GM12891 (cell line): ENCODE data around the gene TRAPPC12.

Experiments used
- POLR2A ChIP-seq: IDR thresholded peaks from 2 replicates; pipeline ENCODE4 v1.6.1; 2011; ENCODE audit warnings: low read depth, low read length, control low read depth
- POLR2AphosphoS5 ChIP-seq: IDR thresholded peaks from 2 replicates; pipeline ENCODE4 v1.6.1; 2011; ENCODE audit warnings: low read depth, low read length, control low read depth

DNA sequence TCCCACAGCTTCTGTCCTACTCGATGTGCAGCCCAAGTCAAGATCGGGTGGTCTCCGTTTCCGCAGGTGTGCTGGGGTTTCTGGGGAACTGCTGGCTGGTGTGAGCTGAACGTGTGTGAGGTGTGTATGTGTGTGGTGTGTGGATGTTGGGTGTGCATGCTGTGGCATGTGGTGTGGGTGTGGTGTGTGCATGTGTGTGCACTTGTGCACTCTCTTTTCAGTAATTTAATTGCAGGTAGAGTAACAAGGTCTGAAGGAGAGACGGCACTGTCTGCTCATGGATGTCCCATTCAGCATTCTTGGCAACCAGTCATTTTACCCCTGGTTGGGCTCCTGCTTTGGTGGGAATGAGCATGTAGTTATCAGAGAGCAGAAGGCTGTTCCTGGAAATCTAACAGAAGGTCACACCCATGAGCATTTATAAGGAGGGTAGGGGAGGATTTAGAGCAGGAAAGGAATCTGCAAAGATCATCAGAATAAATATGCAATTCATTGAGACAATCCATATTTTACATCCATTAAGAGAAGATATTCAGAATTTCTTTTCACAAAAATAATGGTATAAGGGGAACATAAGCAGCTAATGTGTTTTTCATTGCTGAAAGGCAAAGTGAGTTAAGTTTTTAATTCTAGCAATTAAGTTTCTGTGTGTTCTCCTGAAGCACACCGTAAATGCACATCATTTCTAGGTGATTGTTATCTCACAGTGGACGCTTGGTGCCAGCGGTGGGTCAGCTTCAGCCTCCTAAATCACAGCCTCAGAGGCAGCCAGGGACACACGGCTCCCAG, 79.1 kb downstream of the TRAPPC12 start:
- TF ChIP-seq POLR2A (no peak), POLR2AphosphoS5 (no peak)
